ENCODE results near the gene LPCAT2. TPM values are rescaled to one million over a fixed set of nuclear protein-coding genes. Genes with fewer than 3 reads are reported as not detected.

LPCAT2 gene
- total RNA-seq, 1 experiment from 2014 or later, result 25.2 TPM

- H3K27ac Mint-ChIP-seq (ENCODE audit: unreplicated experiment), result no peak overlapping the region
- H3K27me3 ChIP-seq (replicated peaks; ENCODE audit: control insufficient read depth, insufficient read depth, low read length), result no peaks in the 10 kb centered on the region
- intact Hi-C loops (cut with micrococcal nuclease; ENCODE audit: unreplicated experiment), result no loop called here
- peaks cover 7% of the 10 kb centered on the region for H3K4me1 Mint-ChIP-seq (ENCODE audit: low read depth, unreplicated experiment)
- BruUV-seq (replicated peaks), result no TSS peak
- no peak for DNase-seq
- ChIA-PET POLR2A (no interaction called here), CTCF (no interaction called here)
- no peak for TF ChIP-seq CTCF (IDR thresholded peaks at IDR 0.05; ENCODE audit: insufficient read depth in 1 of 2, low read depth in 1 of 2, low read length in 1 of 2, severe bottlenecking in 1 of 2, unreplicated experiment in 1 of 2)
- H3K4me3 ChIP-seq (ENCODE audit: low read depth, low read length), result no peak overlapping the region
- no peaks in the 10 kb centered on the region for H3K4me1 ChIP-seq
- H3K9me3 ChIP-seq, result no peaks in the 10 kb centered on the region
- no peaks in the 10 kb centered on the region for H3K36me3 Mint-ChIP-seq (ENCODE audit: insufficient read depth, unreplicated experiment)
- no peaks in the 10 kb centered on the region for H3K36me3 ChIP-seq (ENCODE audit: control insufficient read depth, insufficient read depth, low read length)
- no peaks in the 10 kb centered on the region for H3K9me3 Mint-ChIP-seq (ENCODE audit: unreplicated experiment)
- no peak overlapping the region for H3K4me3 Mint-ChIP-seq (ENCODE audit: unreplicated experiment)
- H3K27me3 Mint-ChIP-seq (ENCODE audit: insufficient read depth, unreplicated experiment), result no peaks in the 10 kb centered on the region
Observed at GRCh38 chr16:55561319-55561848, 52.5 kb downstream of the LPCAT2 start.

GRCh38 chr16:55562936-55563335 is 54.1 kb downstream of the LPCAT2 start:
- H3K36me3 Mint-ChIP-seq (ENCODE audit: insufficient read depth, unreplicated experiment), result no peaks in the 10 kb centered on the region
- no TSS peak for BruUV-seq (replicated peaks)
- H3K4me3 Mint-ChIP-seq (ENCODE audit: unreplicated experiment), result no peak overlapping the region
- DNase-seq, result no peak
- no peaks in the 10 kb centered on the region for H3K36me3 ChIP-seq (ENCODE audit: control insufficient read depth, insufficient read depth, low read length)
- POLR2A ChIA-PET, result no interaction called here
- CTCF ChIA-PET, result no interaction called here
- H3K4me1 ChIP-seq, result no peaks in the 10 kb centered on the region
- no peak for TF ChIP-seq CTCF (IDR thresholded peaks at IDR 0.05; ENCODE audit: insufficient read depth in 1 of 2, low read depth in 1 of 2, low read length in 1 of 2, severe bottlenecking in 1 of 2, unreplicated experiment in 1 of 2)
- H3K4me1 Mint-ChIP-seq (ENCODE audit: low read depth, unreplicated experiment), result no peaks in the 10 kb centered on the region
- no peaks in the 10 kb centered on the region for H3K9me3 ChIP-seq
- H3K27me3 ChIP-seq (replicated peaks; ENCODE audit: control insufficient read depth, insufficient read depth, low read length), result no peaks in the 10 kb centered on the region
- no peak overlapping the region for H3K27ac Mint-ChIP-seq (ENCODE audit: unreplicated experiment)
- H3K9me3 Mint-ChIP-seq (ENCODE audit: unreplicated experiment), result no peaks in the 10 kb centered on the region
- no peak overlapping the region for H3K4me3 ChIP-seq (ENCODE audit: low read depth, low read length)
- no peaks in the 10 kb centered on the region for H3K27me3 Mint-ChIP-seq (ENCODE audit: insufficient read depth, unreplicated experiment)
- intact Hi-C loops (cut with micrococcal nuclease; ENCODE audit: unreplicated experiment), result no loop called here

- Histone ChIP-seq H3K27me3 (replicated peaks; ENCODE audit: control insufficient read depth, insufficient read depth, low read length) (no peaks in the 10 kb centered on the region), H3K4me3 (ENCODE audit: low read depth, low read length) (no peak overlapping the region), H3K9me3 (no peaks in the 10 kb centered on the region), H3K36me3 (ENCODE audit: control insufficient read depth, insufficient read depth, low read length) (no peaks in the 10 kb centered on the region), H3K4me1 (no peaks in the 10 kb centered on the region)
- CTCF ChIA-PET, result no interaction called here
- POLR2A ChIA-PET, result no interaction called here
- H3K27ac Mint-ChIP-seq (ENCODE audit: unreplicated experiment), result no peak overlapping the region
- DNase-seq, result no peak
- intact Hi-C loops (cut with micrococcal nuclease; ENCODE audit: unreplicated experiment), result no loop called here
- TF ChIP-seq CTCF (IDR thresholded peaks at IDR 0.05; ENCODE audit: insufficient read depth in 1 of 2, low read depth in 1 of 2, low read length in 1 of 2, severe bottlenecking in 1 of 2, unreplicated experiment in 1 of 2), result no peak
- no peaks in the 10 kb centered on the region for H3K36me3 Mint-ChIP-seq (ENCODE audit: insufficient read depth, unreplicated experiment)
- BruUV-seq (replicated peaks), result no TSS peak
- H3K4me1 Mint-ChIP-seq (ENCODE audit: low read depth, unreplicated experiment), result no peaks in the 10 kb centered on the region
- no peaks in the 10 kb centered on the region for H3K27me3 Mint-ChIP-seq (ENCODE audit: insufficient read depth, unreplicated experiment)
- H3K4me3 Mint-ChIP-seq (ENCODE audit: unreplicated experiment), result no peak overlapping the region
- no peaks in the 10 kb centered on the region for H3K9me3 Mint-ChIP-seq (ENCODE audit: unreplicated experiment)
Observed at GRCh38 chr16:55563797-55564196, 54.9 kb downstream of the LPCAT2 start.
